K562 (cell line): ENCODE data around the gene UBL5.

Experiments used
- BMI1 ChIP-seq: fragments of 150-350 bp; IDR thresholded peaks from 2 replicates; pipeline ENCODE4 v1.6.1; 2014; ENCODE audit warnings: low read length
- HNRNPK ChIP-seq: fragments of 200-400 bp; formaldehyde crosslinking; IDR thresholded peaks from one replicate; pipeline ENCODE4 v1.6.1; 2018; ENCODE audit warnings: mild to moderate bottlenecking, low read depth, low read length; ENCODE audit not compliant: poor library complexity, severe bottlenecking
- NFATC3 ChIP-seq: fragments of 450-650 bp; IDR thresholded peaks from 2 replicates; pipeline ENCODE4 v1.6.1; 2017; ENCODE audit warnings: mild to moderate bottlenecking
- NFIC ChIP-seq: fragments of 450-650 bp; IDR thresholded peaks from 2 replicates; pipeline ENCODE4 v1.6.1; 2017; ENCODE audit warnings: mild to moderate bottlenecking, inconsistent platforms
- RBFOX2 ChIP-seq: fragments of 200-400 bp; formaldehyde crosslinking; IDR thresholded peaks from 2 replicates; pipeline ENCODE4 v1.6.1; 2017; ENCODE audit warnings: low read depth, mild to moderate bottlenecking, low read length, moderate library complexity
- RFX1 ChIP-seq: fragments of 450-650 bp; IDR thresholded peaks from 2 replicates; pipeline ENCODE4 v1.6.1; 2016; ENCODE audit warnings: mild to moderate bottlenecking, moderate library complexity
- U2AF1 ChIP-seq: fragments of 200-400 bp; formaldehyde crosslinking; optimal IDR thresholded peaks from 2 replicates; pipeline ENCODE3; 2017; ENCODE audit warnings: mild to moderate bottlenecking, low read depth, low read length, moderate library complexity
- ZEB2 ChIP-seq: fragments of 450-650 bp; IDR thresholded peaks from 2 replicates; pipeline ENCODE4 v1.6.1; 2016
- ZNF121 ChIP-seq: sonication (generic); formaldehyde crosslinking; conservative IDR thresholded peaks from 2 replicates; pipeline ENCODE4 v1.8.0; 2022; ENCODE audit warnings: missing genetic modification reagents
- ZNF184 ChIP-seq: sonication (generic); formaldehyde crosslinking; IDR thresholded peaks from 2 replicates; pipeline ENCODE4 v1.5.0; 2020; ENCODE audit warnings: missing genetic modification reagents
- TF ChIP-seq, protein P1 (sequence below), 3 experiments: IDR thresholded peaks in 2 of 3; conservative IDR thresholded peaks in 1 of 3; 2 replicates each; pipeline ENCODE4 v1.5.1; 2011 to 2012; ENCODE audit warnings: low read length in 3 of 3, mild to moderate bottlenecking in 3 of 3, control low read depth in 2 of 3, improper control_type of control experiment in 1 of 3, inconsistent platforms in 1 of 3, low read depth in 1 of 3, mixed read lengths in 1 of 3, moderate library complexity in 1 of 3; ENCODE audit not compliant: insufficient read depth in 2 of 3
- TF ChIP-seq, protein P2 (sequence below), 2 experiments: fragments of 450-650 bp; formaldehyde crosslinking in 1 of 2; IDR thresholded peaks; 2 replicates each; pipeline versions ENCODE4 v1.4.0 to v1.6.1; 2014 to 2020; ENCODE audit warnings: mild to moderate bottlenecking in 2 of 2, borderline replicate concordance in 1 of 2, low read depth in 1 of 2
- TF ChIP-seq, protein P3 (sequence below): fragments of 450-650 bp; formaldehyde crosslinking; IDR thresholded peaks from 2 replicates; pipeline ENCODE4 v1.4.0; 2020; ENCODE audit warnings: mild to moderate bottlenecking, moderate library complexity

DNA sequence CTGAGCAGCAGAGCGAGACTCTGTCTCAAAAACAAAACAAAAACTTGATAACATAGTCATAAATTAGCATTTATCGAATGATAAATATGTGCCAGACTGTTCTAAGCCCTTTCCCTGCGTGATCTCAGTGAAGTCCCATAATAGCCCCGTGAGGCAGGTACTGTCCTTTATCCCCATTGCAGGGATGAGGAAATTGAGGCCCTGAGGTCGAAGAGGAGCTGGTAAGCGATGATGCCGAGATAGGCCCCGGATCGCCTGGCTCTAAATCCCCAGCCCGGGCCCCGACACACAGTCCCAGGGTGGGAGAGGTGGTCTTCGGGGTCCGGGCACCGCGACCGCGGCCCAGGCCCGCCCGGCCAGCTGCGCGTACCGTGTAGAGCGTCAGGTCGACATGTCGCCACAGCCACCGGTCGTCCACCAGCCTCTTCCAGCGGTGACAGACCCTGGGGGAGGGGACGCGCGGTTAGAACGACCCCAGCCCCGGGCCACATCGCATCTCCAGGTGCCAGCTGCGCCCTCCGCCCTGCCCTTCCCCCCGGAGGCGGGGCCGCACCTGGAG, 9.5 kb upstream of the UBL5 start:
- no peak for TF ChIP-seq NFATC3
- TF ChIP-seq ZNF121 (CRISPR knock-in tag), result 0 out of 2 replicates have a peak, but pooled peaks have one; percentile 4
- TF ChIP-seq, protein P1, sequence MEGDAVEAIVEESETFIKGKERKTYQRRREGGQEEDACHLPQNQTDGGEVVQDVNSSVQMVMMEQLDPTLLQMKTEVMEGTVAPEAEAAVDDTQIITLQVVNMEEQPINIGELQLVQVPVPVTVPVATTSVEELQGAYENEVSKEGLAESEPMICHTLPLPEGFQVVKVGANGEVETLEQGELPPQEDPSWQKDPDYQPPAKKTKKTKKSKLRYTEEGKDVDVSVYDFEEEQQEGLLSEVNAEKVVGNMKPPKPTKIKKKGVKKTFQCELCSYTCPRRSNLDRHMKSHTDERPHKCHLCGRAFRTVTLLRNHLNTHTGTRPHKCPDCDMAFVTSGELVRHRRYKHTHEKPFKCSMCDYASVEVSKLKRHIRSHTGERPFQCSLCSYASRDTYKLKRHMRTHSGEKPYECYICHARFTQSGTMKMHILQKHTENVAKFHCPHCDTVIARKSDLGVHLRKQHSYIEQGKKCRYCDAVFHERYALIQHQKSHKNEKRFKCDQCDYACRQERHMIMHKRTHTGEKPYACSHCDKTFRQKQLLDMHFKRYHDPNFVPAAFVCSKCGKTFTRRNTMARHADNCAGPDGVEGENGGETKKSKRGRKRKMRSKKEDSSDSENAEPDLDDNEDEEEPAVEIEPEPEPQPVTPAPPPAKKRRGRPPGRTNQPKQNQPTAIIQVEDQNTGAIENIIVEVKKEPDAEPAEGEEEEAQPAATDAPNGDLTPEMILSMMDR (IDR thresholded peaks at IDR 0.05 in 2 of 3, conservative IDR thresholded peaks at IDR 0.05 in 1 of 3; ENCODE audit: insufficient read depth in 2 of 3, low read depth in 1 of 3, low read length in 3 of 3), result no peak
- TF ChIP-seq NFIC, result no peak
- TF ChIP-seq ZEB2, result no peak
- TF ChIP-seq, protein P2, sequence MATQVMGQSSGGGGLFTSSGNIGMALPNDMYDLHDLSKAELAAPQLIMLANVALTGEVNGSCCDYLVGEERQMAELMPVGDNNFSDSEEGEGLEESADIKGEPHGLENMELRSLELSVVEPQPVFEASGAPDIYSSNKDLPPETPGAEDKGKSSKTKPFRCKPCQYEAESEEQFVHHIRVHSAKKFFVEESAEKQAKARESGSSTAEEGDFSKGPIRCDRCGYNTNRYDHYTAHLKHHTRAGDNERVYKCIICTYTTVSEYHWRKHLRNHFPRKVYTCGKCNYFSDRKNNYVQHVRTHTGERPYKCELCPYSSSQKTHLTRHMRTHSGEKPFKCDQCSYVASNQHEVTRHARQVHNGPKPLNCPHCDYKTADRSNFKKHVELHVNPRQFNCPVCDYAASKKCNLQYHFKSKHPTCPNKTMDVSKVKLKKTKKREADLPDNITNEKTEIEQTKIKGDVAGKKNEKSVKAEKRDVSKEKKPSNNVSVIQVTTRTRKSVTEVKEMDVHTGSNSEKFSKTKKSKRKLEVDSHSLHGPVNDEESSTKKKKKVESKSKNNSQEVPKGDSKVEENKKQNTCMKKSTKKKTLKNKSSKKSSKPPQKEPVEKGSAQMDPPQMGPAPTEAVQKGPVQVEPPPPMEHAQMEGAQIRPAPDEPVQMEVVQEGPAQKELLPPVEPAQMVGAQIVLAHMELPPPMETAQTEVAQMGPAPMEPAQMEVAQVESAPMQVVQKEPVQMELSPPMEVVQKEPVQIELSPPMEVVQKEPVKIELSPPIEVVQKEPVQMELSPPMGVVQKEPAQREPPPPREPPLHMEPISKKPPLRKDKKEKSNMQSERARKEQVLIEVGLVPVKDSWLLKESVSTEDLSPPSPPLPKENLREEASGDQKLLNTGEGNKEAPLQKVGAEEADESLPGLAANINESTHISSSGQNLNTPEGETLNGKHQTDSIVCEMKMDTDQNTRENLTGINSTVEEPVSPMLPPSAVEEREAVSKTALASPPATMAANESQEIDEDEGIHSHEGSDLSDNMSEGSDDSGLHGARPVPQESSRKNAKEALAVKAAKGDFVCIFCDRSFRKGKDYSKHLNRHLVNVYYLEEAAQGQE (IDR thresholded peaks at IDR 0.05; ENCODE audit: borderline replicate concordance), result no peak
- TF ChIP-seq, protein P2 (CRISPR knock-in tag; IDR thresholded peaks at IDR 0.05; ENCODE audit: low read depth), result no peak
- no peak for TF ChIP-seq RFX1
- TF ChIP-seq BMI1, result no peak
- no peak for TF ChIP-seq HNRNPK
- no peak for TF ChIP-seq RBFOX2
- TF ChIP-seq, protein P3, sequence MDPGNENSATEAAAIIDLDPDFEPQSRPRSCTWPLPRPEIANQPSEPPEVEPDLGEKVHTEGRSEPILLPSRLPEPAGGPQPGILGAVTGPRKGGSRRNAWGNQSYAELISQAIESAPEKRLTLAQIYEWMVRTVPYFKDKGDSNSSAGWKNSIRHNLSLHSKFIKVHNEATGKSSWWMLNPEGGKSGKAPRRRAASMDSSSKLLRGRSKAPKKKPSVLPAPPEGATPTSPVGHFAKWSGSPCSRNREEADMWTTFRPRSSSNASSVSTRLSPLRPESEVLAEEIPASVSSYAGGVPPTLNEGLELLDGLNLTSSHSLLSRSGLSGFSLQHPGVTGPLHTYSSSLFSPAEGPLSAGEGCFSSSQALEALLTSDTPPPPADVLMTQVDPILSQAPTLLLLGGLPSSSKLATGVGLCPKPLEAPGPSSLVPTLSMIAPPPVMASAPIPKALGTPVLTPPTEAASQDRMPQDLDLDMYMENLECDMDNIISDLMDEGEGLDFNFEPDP (CRISPR knock-in tag), result no peak
- TF ChIP-seq U2AF1, result no peak
- no peak for TF ChIP-seq ZNF184
